Stimulated activated CD8-positive, alpha-beta memory T cell treated with anti-CD3 and anti-CD28 coated beads, Interleukin-4, amount 100 ng/mL, for 1 hour (primary cell): ENCODE data around the gene MCF2L2.
"Not testable (repeated sequence)": the region's sequence is repeated elsewhere in the genome, so short reads cannot be mapped to it uniquely, and the experiment has no call there.

Experiments used
- DNase-seq, 2 donors: peaks; one replicate each; pipeline ENCODE4 v3.0.0-alpha.2; 2020; ENCODE audit warnings: low read depth in 2 of 2, low spot score in 1 of 2

MCF2L2 gene

GRCh38 chr3:183443395-183444385 lies 15.3 kb upstream of the MCF2L2 start:
- DNase-seq: no peak

- DNase-seq: no peak
Measured at GRCh38 chr3:183442994-183443393, 14.6 kb upstream of the MCF2L2 start.

GRCh38 chr3:183440521-183440920 lies 12.1 kb upstream of the MCF2L2 start:
- not testable (repeated sequence) for DNase-seq

GRCh38 chr3:183439515-183439914 lies 11.1 kb upstream of the MCF2L2 start:
- no peak for DNase-seq

GRCh38 chr3:183438735-183439134 lies 10.3 kb upstream of the MCF2L2 start:
- no peak for DNase-seq

GRCh38 chr3:183437666-183438564 lies 9.5 kb upstream of the MCF2L2 start:
- no peak for DNase-seq

- no peak for DNase-seq
Measured at GRCh38 chr3:183437061-183437460, 8.6 kb upstream of the MCF2L2 start.

GRCh38 chr3:183435661-183436060 lies 7.2 kb upstream of the MCF2L2 start:
- DNase-seq: no peak

- no peak for DNase-seq
Measured at GRCh38 chr3:183434992-183435391, 6.6 kb upstream of the MCF2L2 start.

GRCh38 chr3:183434503-183434902 lies 6.1 kb upstream of the MCF2L2 start:
- no peak for DNase-seq

- DNase-seq: no peak
Measured at GRCh38 chr3:183430325-183430957, 2.0 kb upstream of the MCF2L2 start.

GRCh38 chr3:183427876-183428446 lies 458 bp downstream of the MCF2L2 start:
- DNase-seq: no peak

GRCh38 chr3:183427196-183427875 lies 1.1 kb downstream of the MCF2L2 start:
- DNase-seq: no peak

- DNase-seq: not testable (repeated sequence)
Measured at GRCh38 chr3:183418807-183419206, 9.6 kb downstream of the MCF2L2 start.

- DNase-seq: no peak
Measured at GRCh38 chr3:183411216-183411922, 17.1 kb downstream of the MCF2L2 start.

GRCh38 chr3:183410759-183411158 lies 17.7 kb downstream of the MCF2L2 start:
- no peak for DNase-seq

GRCh38 chr3:183410280-183410679 lies 18.1 kb downstream of the MCF2L2 start:
- DNase-seq: no peak

- DNase-seq: no peak
Measured at GRCh38 chr3:183409219-183409618, 19.2 kb downstream of the MCF2L2 start.

GRCh38 chr3:183401678-183402077 lies 26.7 kb downstream of the MCF2L2 start:
- DNase-seq: no peak

- DNase-seq: no peak
Measured at GRCh38 chr3:183400352-183400751, 28.1 kb downstream of the MCF2L2 start.
